Neural progenitor cell (in vitro differentiated cells): ENCODE results near the gene KIAA0825. TPM values are rescaled to one million over a fixed set of nuclear protein-coding genes. Genes with fewer than 3 reads are reported as not detected.

ENCODE experiments used
- DNase-seq: peaks from one replicate; pipeline ENCODE4 v3.0.0-alpha.2; 2016; ENCODE audit warnings: low spot score
- H2AFZ ChIP-seq: fragments of 200-600 bp; sonication (generic); replicated peaks from 2 replicates; pipeline ENCODE4 v1.6.1; 2016; ENCODE audit warnings: antibody characterized with exemption
- H3F3A ChIP-seq: fragments of 200-600 bp; sonication (generic); 2 replicates; pipeline ENCODE4 v1.6.1; 2016; ENCODE audit warnings: antibody characterized with exemption, low read depth
- H3K27ac ChIP-seq: fragments of 200-600 bp; sonication (generic); 2 replicates; pipeline ENCODE4 v1.5.1; 2016; ENCODE audit warnings: mild to moderate bottlenecking
- H3K27me3 ChIP-seq: fragments of 200-600 bp; sonication (generic); 2 replicates; pipeline ENCODE4 v1.6.1; 2016; ENCODE audit warnings: mild to moderate bottlenecking, moderate library complexity
- H3K36me3 ChIP-seq: fragments of 200-600 bp; sonication (generic); 2 replicates; pipeline ENCODE4 v1.5.1; 2016
- H3K4me1 ChIP-seq: fragments of 200-600 bp; sonication (generic); 2 replicates; pipeline ENCODE4 v1.6.1; 2016; ENCODE audit warnings: mixed run types
- H3K4me2 ChIP-seq: fragments of 200-600 bp; sonication (generic); 2 replicates; pipeline ENCODE4 v1.6.1; 2016
- H3K4me3 ChIP-seq: fragments of 200-600 bp; sonication (generic); 2 replicates; pipeline ENCODE4 v1.5.1; 2016
- H3K79me2 ChIP-seq: fragments of 200-600 bp; sonication (generic); 2 replicates; pipeline ENCODE4 v1.6.1; 2016; ENCODE audit warnings: low read depth
- H3K9ac ChIP-seq: fragments of 200-600 bp; sonication (generic); 2 replicates; pipeline ENCODE4 v1.6.1; 2016
- H3K9me3 ChIP-seq: fragments of 200-600 bp; sonication (generic); 2 replicates; pipeline ENCODE4 v1.5.1; 2016; ENCODE audit warnings: low read depth
- H4K20me1 ChIP-seq: fragments of 200-600 bp; sonication (generic); 2 replicates; pipeline ENCODE4 v1.6.1; 2016; ENCODE audit warnings: low read depth
- H3K27ac Mint-ChIP-seq: 3 replicates; pipeline ENCODE4 v1.8.0; 2021; ENCODE audit warnings: mixed read lengths
- H3K27me3 Mint-ChIP-seq: 2 replicates; pipeline ENCODE4 v1.8.0; 2022; ENCODE audit warnings: low read depth, mild to moderate bottlenecking, inconsistent platforms, moderate library complexity, mixed read lengths; ENCODE audit not compliant: insufficient read depth
- H3K36me3 Mint-ChIP-seq: 3 replicates; pipeline ENCODE4 v1.8.0; 2021; ENCODE audit warnings: mixed read lengths
- H3K4me1 Mint-ChIP-seq: 3 replicates; pipeline ENCODE4 v1.8.0; 2021; ENCODE audit warnings: mixed read lengths
- H3K4me3 Mint-ChIP-seq: 3 replicates; pipeline ENCODE4 v1.8.0; 2021; ENCODE audit warnings: mild to moderate bottlenecking, moderate library complexity, mixed read lengths
- H3K9me3 Mint-ChIP-seq: 3 replicates; pipeline ENCODE4 v1.8.0; 2020; ENCODE audit warnings: mixed read lengths
- EZH2 ChIP-seq: fragments of 200-600 bp; sonication (generic); IDR thresholded peaks from 2 replicates; pipeline ENCODE4 v1.6.1; 2017; ENCODE audit warnings: antibody characterized with exemption, mild to moderate bottlenecking, moderate library complexity
- EZH2phosphoT487 ChIP-seq: fragments of 200-600 bp; sonication (generic); IDR thresholded peaks from 2 replicates; pipeline ENCODE4 v1.6.1; 2017; ENCODE audit warnings: antibody characterized with exemption
- total RNA-seq: library from RNA; depleted of rRNA; stranded (reverse); fragments of >200 nt; gene quantifications from 2 replicates; pipeline ENCODE4 v1.2.3, GENCODE V29; 2015; ENCODE audit warnings: low replicate concordance
- TF ChIP-seq, protein P1 (sequence below): fragments of 200-600 bp; sonication (generic); IDR thresholded peaks from 2 replicates; pipeline ENCODE4 v1.5.1; 2017; ENCODE audit warnings: antibody characterized with exemption, mild to moderate bottlenecking

The KIAA0825 gene, protein sequence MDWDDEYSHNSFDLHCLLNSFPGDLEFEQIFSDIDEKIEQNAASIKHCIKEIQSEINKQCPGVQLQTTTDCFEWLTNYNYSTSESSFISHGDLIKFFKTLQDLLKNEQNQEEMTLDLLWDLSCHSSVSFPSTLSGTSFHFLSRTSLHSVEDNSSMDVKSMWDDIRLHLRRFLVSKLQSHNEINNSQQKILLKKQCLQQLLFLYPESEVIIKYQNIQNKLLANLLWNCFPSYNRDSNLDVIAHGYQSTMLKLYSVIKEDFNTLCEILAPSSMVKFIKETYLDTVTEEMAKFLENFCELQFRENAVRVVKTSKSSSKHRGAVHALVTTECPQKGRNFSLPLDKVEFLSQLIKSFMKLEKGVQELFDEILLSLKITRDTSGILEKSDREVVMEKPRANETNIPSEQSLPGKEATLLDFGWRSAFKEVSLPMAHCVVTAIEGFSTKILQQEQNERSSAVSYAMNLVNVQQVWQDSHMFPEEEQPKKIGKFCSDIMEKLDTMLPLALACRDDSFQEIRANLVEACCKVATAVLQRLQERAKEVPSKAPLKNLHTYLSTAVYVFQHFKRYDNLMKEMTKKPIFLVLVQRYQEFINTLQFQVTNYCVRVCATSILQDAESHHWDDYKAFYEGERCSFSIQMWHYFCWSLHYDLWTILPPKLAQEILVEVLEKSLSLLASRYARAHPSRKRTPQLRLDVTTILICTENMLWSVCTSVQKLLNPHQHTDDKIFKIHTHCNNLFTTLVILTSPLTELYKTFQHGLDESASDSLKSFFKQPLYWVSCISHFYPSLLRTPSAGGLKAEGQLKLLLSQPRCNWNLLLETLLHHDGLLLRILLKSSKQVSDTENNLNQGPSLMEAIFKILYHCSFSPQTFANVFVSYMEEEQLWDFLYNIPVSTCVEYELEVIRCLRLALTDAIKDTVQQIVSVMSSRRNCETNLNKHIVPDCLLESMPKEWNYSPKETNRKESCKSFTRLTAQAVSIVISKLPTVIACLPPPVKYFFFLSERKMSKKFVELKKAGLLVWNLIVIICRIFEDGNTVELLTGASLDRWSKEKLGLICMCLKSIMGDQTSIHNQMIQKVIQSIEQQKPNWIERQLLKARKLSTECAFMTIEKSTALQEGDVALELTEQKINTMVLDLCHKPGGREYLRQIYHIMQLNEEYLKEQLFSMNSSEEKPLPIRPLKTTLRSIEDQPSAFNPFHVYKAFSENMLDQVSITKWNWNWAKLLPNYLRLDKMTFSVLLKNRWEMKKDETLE (N-terminal part only)
- 3.1 and 3.7 TPM in 2 replicates for total RNA-seq

DNA sequence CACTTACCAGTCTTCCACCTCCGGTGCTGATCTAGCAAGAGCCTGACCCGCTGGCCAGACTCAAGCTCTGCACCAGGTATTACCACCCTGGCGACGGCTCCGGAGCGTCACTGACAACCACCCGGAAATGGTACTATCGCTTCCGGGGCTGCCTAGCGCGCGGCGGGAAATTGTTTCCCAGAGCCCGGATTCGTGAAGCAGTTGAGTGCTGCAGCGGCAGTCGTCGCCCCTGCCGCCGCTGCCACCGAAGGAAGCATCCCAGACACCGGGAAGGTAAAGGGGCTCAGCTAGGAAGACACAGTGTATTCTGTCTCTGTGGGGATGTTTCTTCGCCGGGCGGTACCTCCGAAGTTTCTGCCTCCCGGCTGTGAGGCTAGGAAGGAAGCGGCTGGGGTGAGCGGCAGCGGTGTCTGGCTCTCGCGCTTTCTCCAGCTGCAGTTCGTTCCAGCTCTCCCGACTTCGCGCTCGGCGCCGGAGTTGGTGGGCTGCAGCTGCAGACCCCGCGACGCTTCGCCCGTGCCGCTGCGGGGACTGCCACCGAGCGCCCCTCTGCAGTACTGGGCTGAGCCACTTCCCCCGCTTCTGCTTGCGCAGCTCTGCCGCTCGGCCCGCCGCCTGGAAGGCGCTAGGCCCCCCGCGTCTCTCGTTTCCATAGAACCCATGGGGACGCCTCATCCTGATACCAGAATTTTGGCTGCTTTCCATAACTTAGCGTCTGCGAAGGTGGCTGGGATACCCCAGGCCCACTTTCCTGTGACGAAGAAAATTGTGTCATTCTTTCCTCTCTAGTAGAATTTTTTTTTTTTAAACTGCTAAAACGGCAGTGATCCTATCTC, at the start of gene KIAA0825, which contains the start of gene SLF1:
Gene KIAA0825, minus strand, starts transcription at position 112 of the 836 bp plus-strand sequence. CDS start 81,478 bp downstream, outside the sequence.
Gene SLF1, plus strand, starts transcription at position 177 of the 836 bp plus-strand sequence. CDS start 10,142 bp downstream, outside the sequence.
- TF ChIP-seq, protein P1, sequence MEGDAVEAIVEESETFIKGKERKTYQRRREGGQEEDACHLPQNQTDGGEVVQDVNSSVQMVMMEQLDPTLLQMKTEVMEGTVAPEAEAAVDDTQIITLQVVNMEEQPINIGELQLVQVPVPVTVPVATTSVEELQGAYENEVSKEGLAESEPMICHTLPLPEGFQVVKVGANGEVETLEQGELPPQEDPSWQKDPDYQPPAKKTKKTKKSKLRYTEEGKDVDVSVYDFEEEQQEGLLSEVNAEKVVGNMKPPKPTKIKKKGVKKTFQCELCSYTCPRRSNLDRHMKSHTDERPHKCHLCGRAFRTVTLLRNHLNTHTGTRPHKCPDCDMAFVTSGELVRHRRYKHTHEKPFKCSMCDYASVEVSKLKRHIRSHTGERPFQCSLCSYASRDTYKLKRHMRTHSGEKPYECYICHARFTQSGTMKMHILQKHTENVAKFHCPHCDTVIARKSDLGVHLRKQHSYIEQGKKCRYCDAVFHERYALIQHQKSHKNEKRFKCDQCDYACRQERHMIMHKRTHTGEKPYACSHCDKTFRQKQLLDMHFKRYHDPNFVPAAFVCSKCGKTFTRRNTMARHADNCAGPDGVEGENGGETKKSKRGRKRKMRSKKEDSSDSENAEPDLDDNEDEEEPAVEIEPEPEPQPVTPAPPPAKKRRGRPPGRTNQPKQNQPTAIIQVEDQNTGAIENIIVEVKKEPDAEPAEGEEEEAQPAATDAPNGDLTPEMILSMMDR: no peak
- TF ChIP-seq EZH2: peak; percentile 27

DNA sequence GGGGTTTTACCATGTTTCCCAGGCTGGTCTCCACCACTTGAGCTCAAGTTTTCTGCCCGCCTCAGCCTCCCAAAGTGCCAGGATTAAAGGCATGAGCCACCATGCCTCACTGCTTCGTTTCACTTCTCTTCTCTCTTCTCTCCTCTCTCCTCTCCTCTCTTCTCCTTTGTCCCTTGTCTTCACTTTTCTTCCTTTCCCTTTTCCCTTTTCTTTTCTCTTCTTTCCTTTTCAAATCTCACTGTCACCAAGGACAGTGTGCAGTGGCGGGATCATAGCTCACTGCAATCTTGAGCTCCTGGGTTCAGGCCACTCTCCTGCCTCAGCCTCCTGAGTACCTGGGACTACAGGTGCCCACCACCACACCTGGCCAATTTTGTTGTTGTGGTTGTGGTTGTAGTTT, 49.5 kb upstream of the KIAA0825 start:
- Histone ChIP-seq H4K20me1 (no peaks in the 10 kb centered on the region), H3K36me3 (peaks cover 13% of the 10 kb centered on the region), H3K9me3 (no peaks in the 10 kb centered on the region), H3K9ac (no peak overlapping the region), H2AFZ (no peak overlapping the region), H3K4me3 (no peak overlapping the region), H3K27ac (no peak overlapping the region), H3K4me1 (no peaks in the 10 kb centered on the region), H3K79me2 (no peaks in the 10 kb centered on the region), H3F3A (no peaks in the 10 kb centered on the region), H3K4me2 (no peak overlapping the region), H3K27me3 (no peaks in the 10 kb centered on the region)
- no peak overlapping the region for H3K27ac Mint-ChIP-seq
- TF ChIP-seq EZH2phosphoT487 (no peak), EZH2 (no peak)
- peaks cover 15% of the 10 kb centered on the region for H3K36me3 Mint-ChIP-seq
- no peaks in the 10 kb centered on the region for H3K9me3 Mint-ChIP-seq
- H3K27me3 Mint-ChIP-seq: no peaks in the 10 kb centered on the region
- no peak for DNase-seq
- H3K4me1 Mint-ChIP-seq: no peaks in the 10 kb centered on the region
- no peak overlapping the region for H3K4me3 Mint-ChIP-seq

More for the DNA sequence above, at the start of gene KIAA0825, which contains the start of gene SLF1:
- no peaks in the 10 kb centered on the region for H3K36me3 Mint-ChIP-seq
- H3K4me3 Mint-ChIP-seq: peak within 1 kb of the TSS; percentile 96
- Histone ChIP-seq H3K27ac (peak within 1 kb of the TSS; percentile 72), H3K4me1 (peaks cover 26% of the 10 kb centered on the region), H3K9me3 (no peaks in the 10 kb centered on the region), H3K79me2 (peaks cover 80% of the 10 kb centered on the region), H2AFZ (peak within 1 kb of the TSS; percentile 92), H3F3A (peaks cover 23% of the 10 kb centered on the region), H3K9ac (peak within 1 kb of the TSS; percentile 70), H3K36me3 (no peaks in the 10 kb centered on the region), H3K4me3 (peak within 1 kb of the TSS; percentile 54), H4K20me1 (peaks cover 12% of the 10 kb centered on the region), H3K27me3 (no peaks in the 10 kb centered on the region), H3K4me2 (peak within 1 kb of the TSS; percentile 85)
- H3K27me3 Mint-ChIP-seq: peaks cover 2% of the 10 kb centered on the region
- H3K9me3 Mint-ChIP-seq: no peaks in the 10 kb centered on the region
- H3K4me1 Mint-ChIP-seq: peaks cover 35% of the 10 kb centered on the region
- peak; percentile 94 for DNase-seq
- peak within 1 kb of the TSS; percentile 85 for H3K27ac Mint-ChIP-seq

DNA sequence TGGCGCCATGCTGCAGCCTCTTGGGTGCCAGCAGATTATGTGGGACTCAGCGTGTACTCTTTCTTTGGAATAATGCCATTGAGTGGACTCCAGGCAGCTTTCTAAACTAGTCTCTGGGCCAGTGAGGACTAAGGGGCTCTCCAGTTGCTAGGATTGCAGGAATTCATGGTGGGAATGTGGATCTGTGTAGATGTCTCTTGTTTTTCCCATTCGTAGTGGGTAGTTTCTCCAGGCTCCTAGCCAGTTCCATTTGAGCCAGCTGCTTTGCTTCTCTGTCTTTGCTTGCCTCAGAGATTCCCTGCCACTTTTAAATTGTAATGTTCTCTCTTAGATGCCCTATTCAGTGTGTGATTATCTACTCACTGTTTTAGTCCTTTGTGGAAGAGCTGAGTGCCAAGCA, 42.7 kb upstream of the KIAA0825 start:
- H3K4me2 ChIP-seq: no peak overlapping the region
- H2AFZ ChIP-seq: no peak overlapping the region
- H3K4me3 Mint-ChIP-seq: no peak overlapping the region
- peaks cover 30% of the 10 kb centered on the region for H3K36me3 ChIP-seq
- no peak for TF ChIP-seq EZH2phosphoT487
- TF ChIP-seq, protein P1: no peak
- H3F3A ChIP-seq: no peaks in the 10 kb centered on the region
- H3K9ac ChIP-seq: no peak overlapping the region
- peaks cover 43% of the 10 kb centered on the region for H3K36me3 Mint-ChIP-seq
- H3K4me1 Mint-ChIP-seq: peaks cover 4% of the 10 kb centered on the region
- H3K27ac ChIP-seq: no peak overlapping the region
- no peaks in the 10 kb centered on the region for H3K27me3 Mint-ChIP-seq
- H3K9me3 Mint-ChIP-seq: peaks cover 37% of the 10 kb centered on the region
- peaks cover 11% of the 10 kb centered on the region for H3K9me3 ChIP-seq
- H3K4me1 ChIP-seq: no peaks in the 10 kb centered on the region
- no peak overlapping the region for H3K4me3 ChIP-seq
- H4K20me1 ChIP-seq: no peaks in the 10 kb centered on the region
- peaks cover 31% of the 10 kb centered on the region for H3K79me2 ChIP-seq
- H3K27ac Mint-ChIP-seq: peak overlapping the region; percentile 75
- H3K27me3 ChIP-seq: no peaks in the 10 kb centered on the region
- no peak for DNase-seq
